H9 (cell line): ENCODE measurements around the gene DCDC2C. TPM values are rescaled to one million over a fixed set of nuclear protein-coding genes. Genes with fewer than 3 reads are reported as not detected.

Source experiments
- DNase-seq: peaks from one replicate; pipeline ENCODE4 v3.0.0-alpha.2; 2017
- H2AFZ ChIP-seq: one replicate; pipeline ENCODE4 v1.6.1; 2013; ENCODE audit warnings: mild to moderate bottlenecking, low read length, control low read depth, moderate library complexity
- H2AK5ac ChIP-seq: 2 replicates; pipeline ENCODE4 v1.6.1; 2013; ENCODE audit warnings: low read length, control low read depth, mixed read lengths; ENCODE audit not compliant: insufficient read length
- H2BK120ac ChIP-seq: one replicate; pipeline ENCODE4 v1.6.1; 2013; ENCODE audit warnings: low read depth, mild to moderate bottlenecking, low read length, control low read depth, inconsistent platforms; ENCODE audit not compliant: poor library complexity, severe bottlenecking
- H2BK12ac ChIP-seq: 2 replicates; pipeline ENCODE4 v1.6.1; 2013; ENCODE audit warnings: low read length, control low read depth, mixed read lengths, low read depth; ENCODE audit not compliant: insufficient read length
- H2BK15ac ChIP-seq: 2 replicates; pipeline ENCODE4 v1.6.1; 2013; ENCODE audit warnings: low read depth, low read length, control low read depth
- H2BK20ac ChIP-seq: one replicate; pipeline ENCODE4 v1.6.1; 2013; ENCODE audit warnings: low read depth, mild to moderate bottlenecking, low read length, control low read depth, inconsistent platforms; ENCODE audit not compliant: poor library complexity, severe bottlenecking
- H2BK5ac ChIP-seq: 2 replicates; pipeline ENCODE4 v1.6.1; 2013; ENCODE audit warnings: low read length, control low read depth, mixed read lengths; ENCODE audit not compliant: insufficient read length
- H3K14ac ChIP-seq: 2 replicates; pipeline ENCODE4 v1.6.1; 2013; ENCODE audit warnings: low read length, control low read depth; ENCODE audit not compliant: insufficient read depth
- H3K18ac ChIP-seq: 2 replicates; pipeline ENCODE4 v1.6.1; 2013; ENCODE audit warnings: low read depth, mild to moderate bottlenecking, mixed read lengths, low read length, control low read depth; ENCODE audit not compliant: insufficient read length
- H3K23ac ChIP-seq: 2 replicates; pipeline ENCODE4 v1.6.1; 2013; ENCODE audit warnings: low read length, control low read depth, mixed read lengths, low read depth; ENCODE audit not compliant: insufficient read length
- H3K23me2 ChIP-seq: 2 replicates; pipeline ENCODE4 v1.6.1; 2013; ENCODE audit warnings: low read depth, mild to moderate bottlenecking, mixed read lengths, low read length, control low read depth; ENCODE audit not compliant: insufficient read length, poor library complexity, severe bottlenecking
- H3K27ac ChIP-seq: 2 replicates; pipeline ENCODE4 v1.5.1; 2013; ENCODE audit warnings: low read length, control low read depth, mixed read lengths, low read depth; ENCODE audit not compliant: insufficient read length
- H3K27me3 ChIP-seq: 2 replicates; pipeline ENCODE4 v1.6.1; 2013; ENCODE audit warnings: low read length, control low read depth, inconsistent platforms; ENCODE audit not compliant: insufficient read depth
- H3K4ac ChIP-seq: 2 replicates; pipeline ENCODE4 v1.6.1; 2013; ENCODE audit warnings: low read depth, mild to moderate bottlenecking, control low read depth, inconsistent platforms, low read length, moderate library complexity
- H3K4me1 ChIP-seq: 2 replicates; pipeline ENCODE4 v1.6.1; 2013; ENCODE audit warnings: low read length, control low read depth, inconsistent platforms; ENCODE audit not compliant: insufficient read depth
- H3K4me2 ChIP-seq: 2 replicates; pipeline ENCODE4 v1.6.1; 2013; ENCODE audit warnings: low read length, control low read depth, mixed read lengths; ENCODE audit not compliant: insufficient read length, insufficient read depth
- H3K56ac ChIP-seq: 2 replicates; pipeline ENCODE4 v1.6.1; 2013; ENCODE audit warnings: low read depth, mild to moderate bottlenecking, mixed read lengths, low read length, control low read depth; ENCODE audit not compliant: insufficient read length
- H3K79me1 ChIP-seq: 2 replicates; pipeline ENCODE4 v1.6.1; 2013; ENCODE audit warnings: low read depth, mild to moderate bottlenecking, moderate library complexity, low read length, control low read depth, inconsistent platforms; ENCODE audit not compliant: insufficient read depth, poor library complexity, severe bottlenecking
- H3K79me2 ChIP-seq: 2 replicates; pipeline ENCODE4 v1.6.1; 2013; ENCODE audit warnings: low read length, control low read depth, inconsistent platforms; ENCODE audit not compliant: insufficient read depth
- H3K9ac ChIP-seq: 2 replicates; pipeline ENCODE4 v1.6.1; 2013; ENCODE audit warnings: low read length, control low read depth, mixed read lengths; ENCODE audit not compliant: insufficient read length; ENCODE audit errors: extremely low read depth
- H3K9me3 ChIP-seq: one replicate; pipeline ENCODE4 v1.6.1; 2013; ENCODE audit warnings: low read depth, low read length, inconsistent platforms; ENCODE audit not compliant: control insufficient read depth
- H3T11ph ChIP-seq: one replicate; pipeline ENCODE4 v1.6.1; 2013; ENCODE audit warnings: mild to moderate bottlenecking, low read length, control low read depth, inconsistent platforms
- H4K20me1 ChIP-seq: one replicate; pipeline ENCODE4 v1.6.1; 2013; ENCODE audit not compliant: control insufficient read depth, insufficient read length, insufficient read depth
- H4K5ac ChIP-seq: 2 replicates; pipeline ENCODE4 v1.6.1; 2013; ENCODE audit warnings: low read depth, mild to moderate bottlenecking, mixed read lengths, low read length, control low read depth; ENCODE audit not compliant: insufficient read length
- H4K8ac ChIP-seq: replicated peaks from 2 replicates; pipeline ENCODE4 v1.6.1; 2013; ENCODE audit warnings: low read length, control low read depth, mixed read lengths, low read depth; ENCODE audit not compliant: insufficient read length
- H4K91ac ChIP-seq: 2 replicates; pipeline ENCODE4 v1.6.1; 2013; ENCODE audit warnings: low read depth, mild to moderate bottlenecking, moderate library complexity, mixed read lengths, low read length, control low read depth; ENCODE audit not compliant: insufficient read length
- H3K27ac Mint-ChIP-seq, 3 experiments: 2 replicates in 2 of 3; 3 replicates in 1 of 3; pipeline ENCODE4 v1.8.0; 2020 to 2021; ENCODE audit warnings: mixed read lengths in 3 of 3, mild to moderate bottlenecking in 1 of 3, moderate library complexity in 1 of 3
- H3K27me3 Mint-ChIP-seq: 2 replicates; pipeline ENCODE4 v1.8.0; 2021; ENCODE audit warnings: low read depth, mild to moderate bottlenecking, moderate library complexity, mixed read lengths
- H3K36me3 Mint-ChIP-seq, 3 experiments: 2 replicates in 2 of 3; 3 replicates in 1 of 3; pipeline ENCODE4 v1.8.0; 2020 to 2021; ENCODE audit warnings: low read depth in 3 of 3, mixed read lengths in 3 of 3; ENCODE audit not compliant: insufficient read depth in 1 of 3
- H3K4me1 Mint-ChIP-seq, 2 experiments: 2 replicates each; pipeline ENCODE4 v1.8.0; 2020; ENCODE audit warnings: mixed read lengths in 2 of 2
- H3K4me3 Mint-ChIP-seq, 2 experiments: 2 replicates in 1 of 2; 3 replicates in 1 of 2; pipeline ENCODE4 v1.8.0; 2020 to 2021; ENCODE audit warnings: mild to moderate bottlenecking in 2 of 2, mixed read lengths in 2 of 2, moderate library complexity in 1 of 2
- H3K9me3 Mint-ChIP-seq, 2 experiments: 2 replicates in 1 of 2; 3 replicates in 1 of 2; pipeline ENCODE4 v1.8.0; 2020; ENCODE audit warnings: mild to moderate bottlenecking in 2 of 2, mixed read lengths in 2 of 2, moderate library complexity in 1 of 2
- WGBS: extraction: QIAGEN DNeasy Blood & Tissue Kit; methylation state at CpG from one replicate; pipeline ENCODE4 v1.1.7; 2013; ENCODE audit warnings: missing lambda C conversion rate, low lambda C conversion rate, mixed read lengths; ENCODE audit not compliant: insufficient read length; ENCODE audit errors: extremely low coverage; 5-methylcytosine and 5-hydroxymethylcytosine counted together
- total RNA-seq: library from RNA; stranded (reverse); gene quantifications from 2 replicates; pipeline ENCODE4 v1.2.1, GENCODE V29; 2021
- TF ChIP-seq, protein P1 (sequence below): fragments of 200-600 bp; sonication (generic); conservative IDR thresholded peaks from 3 replicates; pipeline ENCODE4 v1.8.0; 2021; ENCODE audit warnings: antibody characterized with exemption, mild to moderate bottlenecking

Gene DCDC2C
- total RNA-seq, 1 experiment from 2014 or later = not detected

GRCh38 chr2:3681625-3682024, 21.8 kb upstream of the DCDC2C start:
- Mint-ChIP-seq H3K27ac (no peak overlapping the region), H3K4me1 (no peaks in the 10 kb centered on the region), H3K27me3 (peaks cover 15% of the 10 kb centered on the region), H3K36me3 (no peaks in the 10 kb centered on the region), H3K4me3 (no peak overlapping the region), H3K9me3 (no peaks in the 10 kb centered on the region)
- Histone ChIP-seq H3T11ph (no peak overlapping the region), H2BK5ac (no peak overlapping the region), H2AK5ac (no peak overlapping the region), H3K27me3 (no peaks in the 10 kb centered on the region), H3K18ac (no peak overlapping the region), H4K20me1 (no peaks in the 10 kb centered on the region), H2AFZ (no peak overlapping the region), H3K14ac (no peak overlapping the region), H3K9me3 (no peaks in the 10 kb centered on the region), H4K91ac (no peak overlapping the region), H3K56ac (no peak overlapping the region), H3K4ac (no peak overlapping the region), H4K5ac (no peak overlapping the region), H3K4me1 (no peaks in the 10 kb centered on the region), H3K79me1 (no peaks in the 10 kb centered on the region), H2BK20ac (no peak overlapping the region), H3K23me2 (no peaks in the 10 kb centered on the region), H3K23ac (no peak overlapping the region), H3K9ac (no peak overlapping the region), H4K8ac (no peak overlapping the region), H2BK120ac (no peak overlapping the region), H2BK15ac (no peak overlapping the region), H2BK12ac (no peak overlapping the region), H3K27ac (no peak overlapping the region), H3K79me2 (no peaks in the 10 kb centered on the region), H3K4me2 (no peak overlapping the region)
- DNase-seq = no peak
- TF ChIP-seq, protein P1, sequence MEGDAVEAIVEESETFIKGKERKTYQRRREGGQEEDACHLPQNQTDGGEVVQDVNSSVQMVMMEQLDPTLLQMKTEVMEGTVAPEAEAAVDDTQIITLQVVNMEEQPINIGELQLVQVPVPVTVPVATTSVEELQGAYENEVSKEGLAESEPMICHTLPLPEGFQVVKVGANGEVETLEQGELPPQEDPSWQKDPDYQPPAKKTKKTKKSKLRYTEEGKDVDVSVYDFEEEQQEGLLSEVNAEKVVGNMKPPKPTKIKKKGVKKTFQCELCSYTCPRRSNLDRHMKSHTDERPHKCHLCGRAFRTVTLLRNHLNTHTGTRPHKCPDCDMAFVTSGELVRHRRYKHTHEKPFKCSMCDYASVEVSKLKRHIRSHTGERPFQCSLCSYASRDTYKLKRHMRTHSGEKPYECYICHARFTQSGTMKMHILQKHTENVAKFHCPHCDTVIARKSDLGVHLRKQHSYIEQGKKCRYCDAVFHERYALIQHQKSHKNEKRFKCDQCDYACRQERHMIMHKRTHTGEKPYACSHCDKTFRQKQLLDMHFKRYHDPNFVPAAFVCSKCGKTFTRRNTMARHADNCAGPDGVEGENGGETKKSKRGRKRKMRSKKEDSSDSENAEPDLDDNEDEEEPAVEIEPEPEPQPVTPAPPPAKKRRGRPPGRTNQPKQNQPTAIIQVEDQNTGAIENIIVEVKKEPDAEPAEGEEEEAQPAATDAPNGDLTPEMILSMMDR = no peak
- WGBS = no CpG with 5 or more reads among the region's 5 CpGs
